DOHH2 (cell line): ENCODE data around the gene TRIM10.

ENCODE experiments used
- EZH2phosphoT487 ChIP-seq: fragments of 200-600 bp; sonication (generic); IDR thresholded peaks from 2 replicates; pipeline ENCODE4 v1.6.1; 2017; ENCODE audit warnings: borderline replicate concordance, mild to moderate bottlenecking, antibody characterized with exemption, low read length, moderate library complexity, mixed read lengths
- TF ChIP-seq, protein P1 (sequence below): fragments of 200-600 bp; sonication (generic); IDR thresholded peaks from one replicate; pipeline ENCODE4 v1.5.1; 2014; ENCODE audit warnings: antibody characterized with exemption, mild to moderate bottlenecking, low read depth, low read length; ENCODE audit not compliant: poor library complexity, severe bottlenecking

DNA sequence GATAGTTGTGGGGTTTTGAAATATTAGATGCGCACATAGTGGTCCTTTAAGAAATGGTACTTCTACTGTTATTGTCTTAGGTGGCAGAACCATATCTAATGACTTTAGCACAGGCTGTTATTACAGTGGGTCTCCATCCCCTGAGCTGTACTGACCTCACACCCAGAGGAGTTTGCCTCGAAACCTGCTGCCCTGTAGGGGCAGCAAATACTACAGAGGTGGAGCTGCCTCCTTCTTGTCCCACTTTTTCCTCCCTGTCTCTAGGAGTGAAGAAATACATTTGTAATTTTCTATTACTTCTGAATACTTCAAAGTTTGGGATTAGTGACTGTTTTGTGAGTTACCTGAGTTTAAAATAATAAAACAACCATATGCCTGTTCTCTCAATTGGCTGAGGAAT lies 56.4 kb downstream of the TRIM10 start:
- TF ChIP-seq, protein P1, sequence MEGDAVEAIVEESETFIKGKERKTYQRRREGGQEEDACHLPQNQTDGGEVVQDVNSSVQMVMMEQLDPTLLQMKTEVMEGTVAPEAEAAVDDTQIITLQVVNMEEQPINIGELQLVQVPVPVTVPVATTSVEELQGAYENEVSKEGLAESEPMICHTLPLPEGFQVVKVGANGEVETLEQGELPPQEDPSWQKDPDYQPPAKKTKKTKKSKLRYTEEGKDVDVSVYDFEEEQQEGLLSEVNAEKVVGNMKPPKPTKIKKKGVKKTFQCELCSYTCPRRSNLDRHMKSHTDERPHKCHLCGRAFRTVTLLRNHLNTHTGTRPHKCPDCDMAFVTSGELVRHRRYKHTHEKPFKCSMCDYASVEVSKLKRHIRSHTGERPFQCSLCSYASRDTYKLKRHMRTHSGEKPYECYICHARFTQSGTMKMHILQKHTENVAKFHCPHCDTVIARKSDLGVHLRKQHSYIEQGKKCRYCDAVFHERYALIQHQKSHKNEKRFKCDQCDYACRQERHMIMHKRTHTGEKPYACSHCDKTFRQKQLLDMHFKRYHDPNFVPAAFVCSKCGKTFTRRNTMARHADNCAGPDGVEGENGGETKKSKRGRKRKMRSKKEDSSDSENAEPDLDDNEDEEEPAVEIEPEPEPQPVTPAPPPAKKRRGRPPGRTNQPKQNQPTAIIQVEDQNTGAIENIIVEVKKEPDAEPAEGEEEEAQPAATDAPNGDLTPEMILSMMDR, result no peak
- TF ChIP-seq EZH2phosphoT487, result no peak
